Suprapubic skin (tissue), 4 donors: Measurements from ENCODE around the gene MAOA. TPM values are rescaled to one million over a fixed set of nuclear protein-coding genes. Genes with fewer than 3 reads are reported as not detected.
"Not testable (repeated sequence)": the region's sequence is repeated elsewhere in the genome, so short reads cannot be mapped to it uniquely, and the experiment has no call there.

Experiments used
- DNase-seq, 2 donors: peaks; one replicate each; pipeline ENCODE4 v3.0.0-alpha.2; 2019; ENCODE audit warnings: low spot score in 2 of 2
- H3K27ac ChIP-seq: fragments of 200-600 bp; sonication (generic); one replicate; pipeline ENCODE4 v1.5.1; 2019
- H3K27me3 ChIP-seq: fragments of 200-600 bp; sonication (generic); one replicate; pipeline ENCODE4 v1.5.1; 2019
- H3K36me3 ChIP-seq: fragments of 200-600 bp; sonication (generic); one replicate; pipeline ENCODE4 v1.5.1; 2019
- H3K4me1 ChIP-seq: fragments of 200-600 bp; sonication (generic); one replicate; pipeline ENCODE4 v1.5.1; 2019
- H3K4me3 ChIP-seq: fragments of 200-600 bp; sonication (generic); one replicate; pipeline ENCODE4 v1.5.1; 2019; ENCODE audit warnings: mild to moderate bottlenecking
- H3K9me3 ChIP-seq: fragments of 200-600 bp; sonication (generic); one replicate; pipeline ENCODE4 v1.5.1; 2019
- CTCF ChIP-seq, 2 donors: fragments of 200-600 bp in 1 of 2; fragments of 450-650 bp in 1 of 2; sonication (generic) in 1 of 2; IDR thresholded peaks; one replicate each; pipeline ENCODE4 v1.5.1; 2016 to 2019; ENCODE audit warnings: antibody characterized with exemption in 2 of 2, mild to moderate bottlenecking in 1 of 2, moderate library complexity in 1 of 2
- EP300 ChIP-seq: sonication (generic); formaldehyde crosslinking; IDR thresholded peaks from one replicate; pipeline ENCODE4 v1.6.1; 2017; ENCODE audit warnings: antibody characterized with exemption
- POLR2A ChIP-seq, 2 donors: fragments of 450-650 bp; IDR thresholded peaks; one replicate each; pipeline ENCODE4 v1.6.1; 2017; ENCODE audit warnings: antibody characterized with exemption in 2 of 2, mild to moderate bottlenecking in 2 of 2, moderate library complexity in 2 of 2
- POLR2AphosphoS5 ChIP-seq, 3 donors: sonication (generic); formaldehyde crosslinking; IDR thresholded peaks; one replicate each; pipeline ENCODE4 v1.6.1; 2017; ENCODE audit warnings: antibody characterized with exemption in 3 of 3
- WGBS: methylation state at CpG from one replicate; pipeline ENCODE4 v1.1.5; 2018; 5-methylcytosine and 5-hydroxymethylcytosine counted together
- total RNA-seq, 4 donors: library from RNA; depleted of rRNA; stranded (reverse); fragments of >200 nt; gene quantifications; one replicate each; pipeline ENCODE4 v1.1.0, GENCODE V29; 2016

The MAOA gene
- total RNA-seq, 4 donors from 2014 or later = 123 to 166 (median 132) TPM

- TF ChIP-seq POLR2A (IDR thresholded peaks at IDR 0.05) (no peak), POLR2AphosphoS5 (IDR thresholded peaks at IDR 0.05) (no peak), EP300 (no peak), CTCF (IDR thresholded peaks at IDR 0.05) (no peak)
- 78% methylated on average over 6 of the region's 6 CpGs for WGBS
- Histone ChIP-seq H3K4me1 (no peaks in the 10 kb centered on the region), H3K27ac (no peak overlapping the region), H3K4me3 (no peak overlapping the region), H3K9me3 (no peaks in the 10 kb centered on the region), H3K27me3 (no peaks in the 10 kb centered on the region), H3K36me3 (no peaks in the 10 kb centered on the region)
- no peak for DNase-seq
These were observed 62.4 kb downstream of the MAOA start for GRCh38 chrX:43718546-43718945.

- TF ChIP-seq POLR2AphosphoS5 (IDR thresholded peaks at IDR 0.05) (no peak), CTCF (IDR thresholded peaks at IDR 0.05) (no peak), EP300 (no peak), POLR2A (IDR thresholded peaks at IDR 0.05) (no peak)
- Histone ChIP-seq H3K36me3 (no peaks in the 10 kb centered on the region), H3K27ac (no peak overlapping the region), H3K9me3 (no peaks in the 10 kb centered on the region), H3K4me1 (no peaks in the 10 kb centered on the region), H3K27me3 (no peaks in the 10 kb centered on the region), H3K4me3 (no peak overlapping the region)
- no peak for DNase-seq
- 44% methylated on average over 1 of the region's 1 CpG for WGBS
These were observed 62.9 kb downstream of the MAOA start for GRCh38 chrX:43718956-43719355.

DNA sequence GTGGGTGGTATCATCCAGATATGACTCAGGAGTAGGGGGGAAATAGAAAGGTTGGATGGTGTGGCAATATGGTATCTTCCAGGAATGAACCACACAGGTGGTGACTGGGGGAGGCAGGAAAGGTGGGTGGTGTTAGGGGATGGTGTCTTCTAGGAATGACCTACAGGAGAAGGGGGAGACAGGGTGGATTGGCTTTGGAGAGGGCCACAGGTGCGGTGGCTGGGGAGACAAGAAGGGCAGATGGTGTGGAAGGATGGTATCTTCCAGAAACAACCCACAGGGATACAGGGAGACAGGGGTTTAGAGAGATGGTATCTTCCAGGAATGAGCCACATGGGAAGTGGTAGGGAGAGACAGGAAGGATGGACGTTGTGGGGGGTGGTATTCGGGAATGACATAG is 64.0 kb downstream of the MAOA start:
- Histone ChIP-seq H3K36me3 (no peaks in the 10 kb centered on the region), H3K27ac (no peak overlapping the region), H3K4me3 (no peak overlapping the region), H3K9me3 (no peaks in the 10 kb centered on the region), H3K27me3 (no peaks in the 10 kb centered on the region), H3K4me1 (no peaks in the 10 kb centered on the region)
- TF ChIP-seq EP300 (no peak), CTCF (IDR thresholded peaks at IDR 0.05) (no peak), POLR2AphosphoS5 (IDR thresholded peaks at IDR 0.05) (no peak), POLR2A (IDR thresholded peaks at IDR 0.05) (no peak)
- WGBS = 74% methylated on average over 3 of the region's 3 CpGs
- no peak for DNase-seq

- WGBS = 50% methylated on average over 1 of the region's 1 CpG
- no peak overlapping the region for H3K4me3 ChIP-seq
- no peaks in the 10 kb centered on the region for H3K27me3 ChIP-seq
- H3K27ac ChIP-seq = no peak overlapping the region
- no peaks in the 10 kb centered on the region for H3K4me1 ChIP-seq
- no peaks in the 10 kb centered on the region for H3K9me3 ChIP-seq
- no peak for TF ChIP-seq POLR2AphosphoS5 (IDR thresholded peaks at IDR 0.05)
- no peak for TF ChIP-seq EP300
- TF ChIP-seq CTCF (IDR thresholded peaks at IDR 0.05) = no peak
- no peak for TF ChIP-seq POLR2A (IDR thresholded peaks at IDR 0.05)
- DNase-seq = no peak
- H3K36me3 ChIP-seq = no peaks in the 10 kb centered on the region
These were observed 64.9 kb downstream of the MAOA start for GRCh38 chrX:43720961-43721360.

GRCh38 chrX:43725227-43725626 is 69.1 kb downstream of the MAOA start:
- H3K27ac ChIP-seq, DNase-seq, H3K27me3 ChIP-seq, H3K9me3 ChIP-seq, H3K4me1 ChIP-seq, H3K4me3 ChIP-seq, H3K36me3 ChIP-seq: not testable (repeated sequence)
- WGBS = 83% methylated on average over 5 of the region's 5 CpGs

DNA sequence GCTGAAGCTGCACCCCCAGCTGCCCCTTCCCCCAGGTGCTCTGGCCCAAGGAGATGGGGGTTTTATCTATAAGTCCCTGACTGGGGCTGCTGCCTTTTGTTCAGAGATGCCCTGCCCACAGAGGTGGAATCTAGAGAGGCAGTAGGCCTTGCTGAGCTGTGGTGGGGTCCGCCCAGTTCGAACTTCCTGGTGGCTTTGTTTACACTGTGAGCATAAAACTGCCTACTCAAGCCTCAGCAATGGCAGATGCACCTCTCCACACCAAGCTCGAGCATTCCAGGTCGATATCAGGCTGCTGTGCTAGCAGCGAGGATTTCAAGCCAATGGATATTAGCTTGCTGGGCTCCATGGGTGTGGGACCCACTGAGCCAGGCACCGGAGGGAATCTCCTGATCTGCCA is 71.2 kb downstream of the MAOA start:
- WGBS = 87% methylated on average over 6 of the region's 6 CpGs
- H3K9me3 ChIP-seq, H3K27ac ChIP-seq, DNase-seq, H3K4me1 ChIP-seq, H3K27me3 ChIP-seq, H3K4me3 ChIP-seq: not testable (repeated sequence)
- peaks cover 14% of the 10 kb centered on the region for H3K36me3 ChIP-seq
